ENCODE measurements around the gene SCAMP2. TPM values are rescaled to one million over a fixed set of nuclear protein-coding genes. Genes with fewer than 3 reads are reported as not detected.

SCAMP2 gene
- total RNA-seq, 4 donors from 2014 or later = 59.3 to 129 (median 104) TPM

- DNase-seq = no peak
- Histone ChIP-seq H3K4me1 (peaks cover 15 to 22% of the 10 kb centered on the region in 2 donors), H3K27ac (no peak overlapping the region), H3K9me3 (no peaks in the 10 kb centered on the region), H3K36me3 (peaks cover 4 to 16% of the 10 kb centered on the region in 2 donors), H3K27me3 (no peaks in the 10 kb centered on the region), H3K4me3 (replicated peaks in 1 of 3) (no peak overlapping the region)
- WGBS, 2 donors = 84 to 88% methylated on average over 8 to 9 of the region's 9 CpGs
- TF ChIP-seq CTCF (IDR thresholded peaks at IDR 0.05) (no peak), POLR2A (IDR thresholded peaks at IDR 0.05) (no peak)
- intact Hi-C loops (cut with DNase I) = loop anchor here (5.0 kb wide), 1 partner anchor 51 kb away; the partner anchor contains the start of gene MPI
These were observed 32.1 kb downstream of the SCAMP2 start for GRCh38 chr15:74840851-74841775.

DNA sequence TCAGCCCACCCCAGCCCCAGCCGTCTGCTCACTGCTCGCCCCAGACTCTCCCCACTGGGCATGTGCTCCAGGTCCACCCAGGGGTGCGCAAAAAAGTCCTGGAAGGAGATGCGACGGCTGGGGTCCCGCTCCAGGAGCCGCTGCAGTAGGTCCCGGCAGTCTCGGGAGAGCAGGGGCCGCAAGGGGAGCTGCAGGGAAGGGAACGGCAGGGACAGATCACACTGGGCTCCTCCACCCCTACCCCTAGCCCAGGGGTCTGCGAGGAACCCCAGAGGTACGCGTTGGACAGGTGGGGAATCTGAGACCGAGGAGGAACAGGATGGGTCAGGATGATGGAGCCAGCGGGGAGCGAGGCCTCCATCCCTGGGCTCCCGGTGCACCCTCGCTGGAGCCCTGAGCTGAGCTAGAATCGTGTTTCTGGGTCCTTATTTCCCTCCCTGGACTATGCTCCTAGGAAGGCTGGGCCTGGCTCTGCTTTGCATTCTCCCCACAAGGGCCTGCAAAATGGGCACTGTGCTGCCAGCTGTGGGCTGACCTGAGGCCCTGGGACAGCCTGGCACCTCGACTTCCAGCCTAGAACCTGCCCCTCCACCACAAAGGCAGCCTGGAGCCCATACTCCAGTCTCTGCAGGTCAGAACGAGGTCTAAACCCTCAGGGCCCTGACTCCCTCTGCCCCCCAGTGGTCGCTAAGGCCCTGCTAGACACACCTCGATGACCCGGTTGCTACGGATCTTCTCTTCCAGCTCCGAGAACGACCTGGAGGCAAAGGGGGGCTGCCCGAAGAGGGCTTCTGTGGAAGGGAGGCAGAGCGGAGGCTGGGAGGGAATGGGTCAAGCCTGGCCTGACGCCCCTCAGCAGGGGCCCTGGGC lies 33.4 kb downstream of the SCAMP2 start:
- peaks cover 0 to 6% of the 10 kb centered on the region in 2 donors for H3K36me3 ChIP-seq
- TF ChIP-seq CTCF (IDR thresholded peaks at IDR 0.05) (no peak), POLR2A (IDR thresholded peaks at IDR 0.05) (no peak)
- 89 to 92% methylated on average over 31 of the region's 31 CpGs for WGBS, 2 donors
- DNase-seq = no peak
- H3K27ac ChIP-seq = no peak overlapping the region
- H3K9me3 ChIP-seq = no peaks in the 10 kb centered on the region
- H3K4me3 ChIP-seq (replicated peaks in 1 of 3) = no peak overlapping the region
- no peaks in the 10 kb centered on the region for H3K27me3 ChIP-seq
- peaks cover 15 to 22% of the 10 kb centered on the region in 2 donors for H3K4me1 ChIP-seq
- intact Hi-C loops (cut with DNase I) = loop anchor here (5.0 to 10.0 kb wide), 3 partner anchors 53 to 105 kb away; partner anchors contain the start of gene MPI

DNA sequence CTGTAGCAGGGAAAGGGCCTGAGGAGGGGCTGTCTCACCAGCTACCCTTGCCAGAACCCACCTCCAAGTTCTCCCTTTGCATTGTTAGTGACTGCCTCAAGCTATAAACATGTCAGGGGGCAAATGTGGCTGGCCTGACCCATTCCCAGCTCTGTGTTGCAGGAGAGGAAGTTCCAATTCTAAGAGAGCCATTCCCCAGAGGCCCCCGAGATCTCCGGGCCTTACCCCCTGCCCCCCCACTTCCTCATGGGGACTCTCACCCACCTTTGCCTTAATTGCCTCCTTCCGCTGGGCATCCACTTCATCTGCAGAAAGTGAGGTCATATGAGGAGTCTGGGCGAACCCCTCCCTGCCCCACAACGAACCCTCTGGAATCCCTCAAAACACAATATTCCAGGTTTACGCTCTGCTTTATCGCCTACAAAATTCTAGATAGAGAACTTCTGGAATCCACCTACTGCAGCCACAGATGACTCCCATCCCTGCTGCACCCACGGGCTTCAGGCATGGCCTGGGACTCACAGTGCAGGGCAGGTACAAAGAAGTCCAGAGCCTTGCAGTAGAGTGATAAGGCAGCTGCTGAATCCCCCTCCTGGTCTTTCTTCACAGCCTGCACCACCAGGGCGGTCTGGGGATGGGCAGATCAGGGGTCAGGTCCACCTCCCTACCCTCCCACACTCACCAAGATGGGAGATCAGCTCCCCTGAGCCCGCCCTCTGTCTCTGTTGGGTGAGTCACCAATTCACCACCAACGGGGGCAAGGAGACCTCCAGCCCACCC lies 34.2 kb downstream of the SCAMP2 start:
- H3K36me3 ChIP-seq = peaks cover 0 to 3% of the 10 kb centered on the region in 2 donors
- no peak for TF ChIP-seq POLR2A (IDR thresholded peaks at IDR 0.05)
- no peak for TF ChIP-seq CTCF (IDR thresholded peaks at IDR 0.05)
- no peak overlapping the region for H3K4me3 ChIP-seq (replicated peaks in 1 of 3)
- WGBS, 2 donors = 90% methylated on average over 9 to 10 of the region's 11 CpGs
- DNase-seq = no peak
- H3K9me3 ChIP-seq = no peaks in the 10 kb centered on the region
- H3K27me3 ChIP-seq = no peaks in the 10 kb centered on the region
- peaks cover 15 to 22% of the 10 kb centered on the region in 2 donors for H3K4me1 ChIP-seq
- intact Hi-C loops (cut with DNase I) = loop anchor here (5.0 to 10.0 kb wide), 2 partner anchors 67 to 106 kb away; no protein-coding TSS in a partner anchor
- no peak overlapping the region for H3K27ac ChIP-seq

DNA sequence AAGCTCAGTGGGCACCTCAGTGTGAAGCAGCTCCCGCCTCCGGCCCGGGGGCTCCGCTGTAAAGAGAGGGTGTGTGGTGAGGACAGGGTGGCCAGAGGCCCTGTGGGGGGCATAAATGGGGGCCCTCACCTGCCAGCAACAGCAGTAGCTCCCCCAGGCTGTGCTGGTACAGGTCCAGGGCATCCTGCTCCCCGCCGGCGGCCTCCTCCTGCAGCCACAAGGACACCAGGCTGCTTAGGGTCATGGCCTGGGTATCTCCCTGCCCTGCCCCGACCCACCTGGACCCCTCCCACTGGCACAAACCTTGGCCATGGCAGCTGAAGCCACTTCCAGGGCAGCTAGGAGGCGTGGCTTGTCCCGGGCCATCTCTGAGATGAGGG lies 35.0 kb downstream of the SCAMP2 start:
- no peak for TF ChIP-seq POLR2A (IDR thresholded peaks at IDR 0.05)
- no peak for TF ChIP-seq CTCF (IDR thresholded peaks at IDR 0.05)
- no peak overlapping the region for H3K4me3 ChIP-seq (replicated peaks in 1 of 3)
- no peaks in the 10 kb centered on the region for H3K27me3 ChIP-seq
- intact Hi-C loops (cut with DNase I) = loop anchor here (5.0 to 10.0 kb wide), 2 partner anchors 66 to 107 kb away; no protein-coding TSS in a partner anchor
- H3K36me3 ChIP-seq = peaks cover 0 to 3% of the 10 kb centered on the region in 2 donors
- 90 to 100% methylated on average over 1 to 5 of the region's 10 CpGs for WGBS, 2 donors
- DNase-seq = no peak
- H3K4me1 ChIP-seq = peaks cover 15% of the 10 kb centered on the region in 2 donors
- H3K9me3 ChIP-seq = no peaks in the 10 kb centered on the region
- no peak overlapping the region for H3K27ac ChIP-seq

Data from thyroid gland (tissue), 4 donors.